ENCODE data around the gene ACTRT3.
A peak's percentile ranks its signal among the peaks of the same experiment; 100 is the strongest.

ACTRT3 gene

GRCh38 chr3:169790219-169790618 is 20.9 kb upstream of the ACTRT3 start:
- H3K27ac Mint-ChIP-seq, result peak overlapping the region in 1 of 2 donors; percentile 65
- H3K4me3 Mint-ChIP-seq, result no peak overlapping the region
- H3K36me3 Mint-ChIP-seq (ENCODE audit: insufficient read depth), result peaks cover 43% of the 10 kb centered on the region
- H3K27me3 Mint-ChIP-seq, result no peaks in the 10 kb centered on the region
- no peaks in the 10 kb centered on the region for H3K9me3 Mint-ChIP-seq
- DNase-seq (no peak), ATAC-seq (replicated peaks) (no peak)
- H3K4me1 Mint-ChIP-seq (ENCODE audit: low read depth in 2 of 2), result peaks cover 0 to 3% of the 10 kb centered on the region in 2 donors

- no peak overlapping the region for H3K4me3 Mint-ChIP-seq
These were observed 18.4 kb upstream of the ACTRT3 start for GRCh38 chr3:169787791-169788190.

GRCh38 chr3:169787120-169787519 is 17.8 kb upstream of the ACTRT3 start:
- DNase-seq (no peak), ATAC-seq (replicated peaks) (no peak)
- no peaks in the 10 kb centered on the region for H3K27me3 Mint-ChIP-seq
- H3K4me3 Mint-ChIP-seq, result no peak overlapping the region
- H3K4me1 Mint-ChIP-seq (ENCODE audit: low read depth in 2 of 2), result peaks cover 0 to 6% of the 10 kb centered on the region in 2 donors
- H3K27ac Mint-ChIP-seq, result no peak overlapping the region
- peaks cover 69% of the 10 kb centered on the region for H3K36me3 Mint-ChIP-seq (ENCODE audit: insufficient read depth)
- no peaks in the 10 kb centered on the region for H3K9me3 Mint-ChIP-seq

More at GRCh38 chr3:169787791-169788190, 18.4 kb upstream of the ACTRT3 start:
- H3K9me3 Mint-ChIP-seq, result no peaks in the 10 kb centered on the region
- ATAC-seq (replicated peaks) (no peak), DNase-seq (no peak)
- H3K27me3 Mint-ChIP-seq, result no peaks in the 10 kb centered on the region
- H3K27ac Mint-ChIP-seq, result peak overlapping the region in 1 of 2 donors; percentile 55
- peaks cover 63% of the 10 kb centered on the region for H3K36me3 Mint-ChIP-seq (ENCODE audit: insufficient read depth)
- peaks cover 0 to 3% of the 10 kb centered on the region in 2 donors for H3K4me1 Mint-ChIP-seq (ENCODE audit: low read depth in 2 of 2)

- DNase-seq (no peak), ATAC-seq (replicated peaks) (no peak)
- Mint-ChIP-seq H3K4me3 (peak overlapping the region; percentile 45 to 56), H3K36me3 (ENCODE audit: insufficient read depth) (peaks cover 74% of the 10 kb centered on the region), H3K9me3 (no peaks in the 10 kb centered on the region), H3K4me1 (ENCODE audit: low read depth in 2 of 2) (peaks cover 29 to 45% of the 10 kb centered on the region in 2 donors), H3K27me3 (no peaks in the 10 kb centered on the region), H3K27ac (peak overlapping the region; percentile 44 to 68)
These were observed 12.0 kb upstream of the ACTRT3 start for GRCh38 chr3:169781209-169781855.

GRCh38 chr3:169780742-169781141 is 11.4 kb upstream of the ACTRT3 start:
- no peak for DNase-seq
- peak; percentile 56 for ATAC-seq (replicated peaks)
- no peaks in the 10 kb centered on the region for H3K27me3 Mint-ChIP-seq
- H3K4me3 Mint-ChIP-seq, result peak overlapping the region; percentile 45 to 56
- H3K4me1 Mint-ChIP-seq (ENCODE audit: low read depth in 2 of 2), result peaks cover 29 to 49% of the 10 kb centered on the region in 2 donors
- H3K9me3 Mint-ChIP-seq, result no peaks in the 10 kb centered on the region
- H3K27ac Mint-ChIP-seq, result peak overlapping the region in 1 of 2 donors; percentile 44
- H3K36me3 Mint-ChIP-seq (ENCODE audit: insufficient read depth), result peaks cover 75% of the 10 kb centered on the region

GRCh38 chr3:169777822-169778221 is 8.5 kb upstream of the ACTRT3 start:
- ATAC-seq (replicated peaks) (no peak), DNase-seq (no peak)
- Mint-ChIP-seq H3K36me3 (ENCODE audit: insufficient read depth) (peaks cover 74% of the 10 kb centered on the region), H3K4me3 (no peak overlapping the region), H3K9me3 (no peaks in the 10 kb centered on the region), H3K27me3 (no peaks in the 10 kb centered on the region), H3K27ac (no peak overlapping the region), H3K4me1 (ENCODE audit: low read depth in 2 of 2) (peaks cover 35 to 72% of the 10 kb centered on the region in 2 donors)

- H3K4me3 Mint-ChIP-seq, result peak overlapping the region; percentile 97 to 99
- H3K27me3 Mint-ChIP-seq, result no peaks in the 10 kb centered on the region
- ATAC-seq (replicated peaks) (no peak), DNase-seq (no peak)
- peaks cover 25 to 60% of the 10 kb centered on the region in 2 donors for H3K4me1 Mint-ChIP-seq (ENCODE audit: low read depth in 2 of 2)
- H3K36me3 Mint-ChIP-seq (ENCODE audit: insufficient read depth), result peaks cover 63% of the 10 kb centered on the region
- no peaks in the 10 kb centered on the region for H3K9me3 Mint-ChIP-seq
- peak overlapping the region; percentile 100 for H3K27ac Mint-ChIP-seq
These were observed 4.8 kb upstream of the ACTRT3 start for GRCh38 chr3:169774186-169774585.

GRCh38 chr3:169772897-169773816 is 3.8 kb upstream of the ACTRT3 start, which contains the start of gene MYNN:
MYNN (plus strand) TSS chr3:169773396; CDS start chr3:169774296, 900 bp downstream.
- H3K36me3 Mint-ChIP-seq (ENCODE audit: insufficient read depth), result peaks cover 61% of the 10 kb centered on the region
- peak; percentile 89 to 94 (median 91) for DNase-seq
- no peaks in the 10 kb centered on the region for H3K27me3 Mint-ChIP-seq
- H3K4me1 Mint-ChIP-seq (ENCODE audit: low read depth in 2 of 2), result peaks cover 19 to 53% of the 10 kb centered on the region in 2 donors
- H3K27ac Mint-ChIP-seq, result peak within 1 kb of the TSS; percentile 100
- H3K9me3 Mint-ChIP-seq, result no peaks in the 10 kb centered on the region
- peak within 1 kb of the TSS; percentile 97 to 99 for H3K4me3 Mint-ChIP-seq
- peak; percentile 81 for ATAC-seq (replicated peaks)

GRCh38 chr3:169772305-169772896 is 3.0 kb upstream of the ACTRT3 start:
- H3K27me3 Mint-ChIP-seq, result no peaks in the 10 kb centered on the region

GRCh38 chr3:169771497-169772304 is 2.3 kb upstream of the ACTRT3 start:
- DNase-seq (peak; percentile 74 to 81 (median 75)), ATAC-seq (replicated peaks) (peak; percentile 8)
- peaks cover 13 to 40% of the 10 kb centered on the region in 2 donors for H3K4me1 Mint-ChIP-seq (ENCODE audit: low read depth in 2 of 2)
- no peaks in the 10 kb centered on the region for H3K9me3 Mint-ChIP-seq
- H3K27ac Mint-ChIP-seq, result peak overlapping the region; percentile 100
- H3K4me3 Mint-ChIP-seq, result peak overlapping the region; percentile 97 to 99
- peaks cover 56% of the 10 kb centered on the region for H3K36me3 Mint-ChIP-seq (ENCODE audit: insufficient read depth)
- no peaks in the 10 kb centered on the region for H3K27me3 Mint-ChIP-seq

More at GRCh38 chr3:169772305-169772896, 3.0 kb upstream of the ACTRT3 start:
- H3K4me1 Mint-ChIP-seq (ENCODE audit: low read depth in 2 of 2), result peaks cover 16 to 47% of the 10 kb centered on the region in 2 donors
- ATAC-seq (replicated peaks), result no peak
- peaks cover 61% of the 10 kb centered on the region for H3K36me3 Mint-ChIP-seq (ENCODE audit: insufficient read depth)
- DNase-seq, result peak in 1 of 3 experiments; percentile 12
- peak overlapping the region; percentile 100 for H3K27ac Mint-ChIP-seq
- peak overlapping the region; percentile 97 to 99 for H3K4me3 Mint-ChIP-seq
- no peaks in the 10 kb centered on the region for H3K9me3 Mint-ChIP-seq

GRCh38 chr3:169764882-169765612 is 4.3 kb downstream of the ACTRT3 start, which contains the start of gene TERC:
TERC (minus strand) TSS chr3:169765060.
- Mint-ChIP-seq H3K27ac (peak within 1 kb of the TSS; percentile 94), H3K4me3 (peak within 1 kb of the TSS; percentile 92 to 94), H3K36me3 (ENCODE audit: insufficient read depth) (peaks cover 28% of the 10 kb centered on the region), H3K9me3 (peaks cover 0 to 2% of the 10 kb centered on the region in 2 donors), H3K27me3 (no peaks in the 10 kb centered on the region), H3K4me1 (ENCODE audit: low read depth in 2 of 2) (peaks cover 8 to 25% of the 10 kb centered on the region in 2 donors)
- ATAC-seq (replicated peaks), result peak; percentile 86
- peak; percentile 88 to 90 (median 89) for DNase-seq

GRCh38 chr3:169764312-169764881 is 5.0 kb downstream of the ACTRT3 start:
- Mint-ChIP-seq H3K36me3 (ENCODE audit: insufficient read depth) (peaks cover 28% of the 10 kb centered on the region), H3K27me3 (no peaks in the 10 kb centered on the region), H3K4me3 (peak overlapping the region; percentile 92 to 94), H3K4me1 (ENCODE audit: low read depth in 2 of 2) (peaks cover 9 to 22% of the 10 kb centered on the region in 2 donors), H3K9me3 (peaks cover 0 to 2% of the 10 kb centered on the region in 2 donors), H3K27ac (peak overlapping the region; percentile 94)
- ATAC-seq (replicated peaks) (peak; percentile 39), DNase-seq (peak; percentile 44 to 58 (median 44))

All from effector memory CD8-positive, alpha-beta T cell (primary cell).